NOMO-1 treated with dmso at 0.1 percent for 144 hours (cell line): ENCODE results near the gene GLIS1.

Source experiments
- DNase-seq: peaks from one replicate; lab custom pipeline; 2025; ENCODE audit not compliant: unreplicated experiment; lab: John Stamatoyannopoulos, UW

GLIS1 gene

DNA sequence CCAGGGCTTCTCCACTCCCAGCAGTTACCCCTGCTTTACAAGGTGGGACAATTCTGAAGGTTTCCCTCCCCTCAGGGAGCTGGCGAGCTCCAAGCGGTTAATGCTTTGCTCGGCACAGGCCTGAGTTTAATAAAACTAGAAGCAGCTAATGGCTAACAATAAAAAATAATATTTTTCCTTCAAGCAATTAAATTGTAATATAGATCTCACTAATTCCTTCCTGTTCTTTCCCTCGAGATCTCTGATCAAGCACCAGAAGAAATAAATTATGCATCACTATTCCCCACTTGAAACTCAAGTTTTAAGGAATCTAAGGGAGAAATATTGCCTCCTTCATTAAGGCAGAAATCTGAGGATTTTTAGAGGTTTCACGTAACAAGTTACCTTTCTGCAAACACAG, 42.9 kb downstream of the GLIS1 start:
- no peak for DNase-seq

DNA sequence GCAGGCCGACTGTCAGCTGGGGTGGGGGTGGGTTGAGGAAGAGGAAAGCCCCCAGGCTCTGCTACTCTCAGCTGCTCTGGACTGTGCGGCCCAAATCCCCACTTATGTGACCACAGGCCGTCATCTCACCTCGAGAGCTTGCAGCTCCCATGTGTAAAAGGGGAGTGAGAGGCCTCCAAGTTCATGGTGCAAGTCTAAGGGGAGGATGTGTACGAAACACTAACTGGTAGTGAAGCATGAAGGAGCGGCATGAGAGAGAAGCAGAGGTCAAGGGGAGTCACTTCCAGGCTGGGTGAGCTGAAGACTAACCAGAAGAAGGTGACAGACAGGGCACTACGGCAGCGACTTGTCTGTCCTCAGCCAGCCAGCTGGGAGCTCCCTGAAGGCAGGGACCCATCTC, 43.8 kb downstream of the GLIS1 start:
- DNase-seq, result no peak

DNA sequence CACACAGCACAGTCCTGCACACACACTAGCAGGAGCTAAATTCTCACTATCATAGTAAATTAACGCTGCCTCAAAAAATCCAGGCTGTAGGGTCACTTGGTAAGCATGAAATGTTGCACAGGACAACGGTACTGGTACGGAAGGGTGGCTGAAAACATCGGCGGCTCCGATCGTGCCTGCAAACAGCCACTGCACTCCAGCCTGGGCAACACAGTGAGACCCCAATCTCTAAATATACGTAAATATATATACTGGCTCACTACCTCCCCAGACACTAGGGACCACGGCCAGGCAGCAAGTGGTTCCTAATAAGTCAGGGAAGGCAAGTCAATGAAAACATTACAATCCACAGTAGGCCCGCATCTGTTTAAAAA, 44.3 kb downstream of the GLIS1 start:
- DNase-seq, result no peak

DNA sequence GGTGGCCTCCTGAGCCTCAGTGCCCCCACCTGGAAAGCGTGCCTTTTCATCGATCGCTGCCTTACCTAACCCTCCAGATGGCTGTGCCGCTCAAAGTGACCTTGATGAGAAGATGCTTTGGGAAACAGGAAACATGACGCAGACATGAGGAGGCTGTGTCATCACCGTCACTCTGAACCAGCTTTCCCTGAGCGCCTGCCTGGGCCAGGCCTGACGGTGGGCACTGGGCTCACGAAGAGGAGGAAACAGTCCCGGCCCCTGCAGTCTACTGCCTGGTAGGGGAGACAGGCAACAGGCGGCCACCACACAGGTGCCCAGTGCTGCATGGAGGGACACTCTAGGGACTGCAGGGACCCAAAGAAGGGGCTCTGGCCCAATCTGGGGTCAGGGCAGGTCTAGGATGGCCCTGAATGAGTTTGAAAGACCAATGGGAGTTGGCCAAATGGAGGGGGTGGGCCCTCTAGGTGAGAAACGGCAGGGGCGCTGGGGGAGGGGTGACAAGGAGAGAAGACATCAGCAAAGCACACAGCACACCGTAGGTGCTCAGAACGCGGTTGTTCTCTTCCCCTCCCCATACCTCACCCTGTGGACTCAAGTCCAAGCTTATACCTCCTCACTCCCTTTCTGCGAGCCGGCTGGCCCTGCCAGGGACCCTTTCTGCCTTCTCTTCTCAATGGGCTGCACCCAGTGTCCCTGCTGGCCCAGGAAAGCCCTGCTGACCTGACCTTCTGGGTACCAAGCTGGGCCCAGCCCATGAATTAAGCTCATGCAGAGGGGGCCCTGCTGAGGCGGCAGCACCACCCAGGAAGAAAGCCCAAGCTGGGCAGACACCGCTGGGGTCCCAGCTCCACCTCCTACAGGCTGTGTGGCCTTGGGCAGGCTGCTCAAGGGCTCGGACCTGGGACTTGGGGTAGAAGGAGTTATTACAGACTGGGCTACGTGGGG, 44.9 kb downstream of the GLIS1 start:
- DNase-seq, result no peak

DNA sequence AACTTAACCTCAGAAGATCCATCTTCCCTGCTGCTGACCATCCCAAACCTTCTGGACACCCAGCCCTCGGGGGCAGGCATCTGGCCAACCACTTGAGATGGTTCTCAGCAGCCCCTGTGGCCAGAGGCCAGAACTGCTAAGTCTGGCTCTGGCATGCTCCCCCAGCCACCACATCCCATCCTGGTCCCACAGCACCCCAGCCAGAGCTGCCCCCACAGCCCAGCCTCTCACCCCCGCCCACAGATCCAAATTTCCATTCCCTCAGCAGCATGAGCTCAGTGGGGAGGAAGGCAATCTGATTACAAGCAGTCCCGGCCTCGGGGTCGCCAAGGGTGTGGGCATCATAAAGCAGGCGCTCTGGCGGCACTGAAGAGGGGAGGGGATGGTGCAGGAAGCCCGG, 45.6 kb downstream of the GLIS1 start:
- no peak for DNase-seq

DNA sequence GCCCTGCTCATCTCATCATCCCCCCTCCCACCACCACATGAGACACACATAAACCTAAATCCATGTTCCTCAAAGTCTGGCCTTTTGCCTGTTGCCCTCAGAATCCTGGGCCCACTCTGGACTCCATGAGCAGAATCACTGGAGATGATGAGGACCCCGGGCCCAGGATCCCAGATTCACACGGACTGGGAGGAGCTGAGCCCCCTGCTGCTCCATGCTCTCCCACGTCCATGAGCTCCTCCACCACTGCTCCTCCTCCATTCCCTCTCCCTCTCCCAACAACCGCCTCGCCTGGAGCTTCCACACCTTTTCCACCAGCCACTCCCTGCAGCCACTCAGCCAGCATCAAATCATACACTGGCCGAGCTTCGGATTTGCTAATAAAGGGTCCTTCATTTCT, 47.6 kb downstream of the GLIS1 start:
- DNase-seq, result no peak

DNA sequence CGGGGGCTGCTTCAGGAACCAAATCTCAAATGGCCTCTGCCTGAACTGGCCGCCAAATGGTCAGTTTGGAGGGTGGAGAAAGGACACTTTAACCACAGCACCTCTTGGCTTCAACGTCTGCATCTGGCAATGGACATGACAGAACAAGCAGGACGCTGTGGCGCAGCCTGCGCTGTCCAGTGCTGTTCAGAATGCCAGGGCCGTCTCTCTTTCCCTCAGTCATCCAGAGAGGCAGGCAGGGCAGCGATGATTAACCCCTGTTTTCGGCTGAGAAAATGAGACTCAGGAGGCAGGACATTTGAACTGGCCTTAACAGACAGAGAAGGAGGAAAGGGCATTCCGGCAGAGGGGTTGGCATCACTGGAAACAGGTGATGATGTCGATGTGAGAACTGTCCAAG, 48.6 kb downstream of the GLIS1 start:
- DNase-seq, result no peak

DNA sequence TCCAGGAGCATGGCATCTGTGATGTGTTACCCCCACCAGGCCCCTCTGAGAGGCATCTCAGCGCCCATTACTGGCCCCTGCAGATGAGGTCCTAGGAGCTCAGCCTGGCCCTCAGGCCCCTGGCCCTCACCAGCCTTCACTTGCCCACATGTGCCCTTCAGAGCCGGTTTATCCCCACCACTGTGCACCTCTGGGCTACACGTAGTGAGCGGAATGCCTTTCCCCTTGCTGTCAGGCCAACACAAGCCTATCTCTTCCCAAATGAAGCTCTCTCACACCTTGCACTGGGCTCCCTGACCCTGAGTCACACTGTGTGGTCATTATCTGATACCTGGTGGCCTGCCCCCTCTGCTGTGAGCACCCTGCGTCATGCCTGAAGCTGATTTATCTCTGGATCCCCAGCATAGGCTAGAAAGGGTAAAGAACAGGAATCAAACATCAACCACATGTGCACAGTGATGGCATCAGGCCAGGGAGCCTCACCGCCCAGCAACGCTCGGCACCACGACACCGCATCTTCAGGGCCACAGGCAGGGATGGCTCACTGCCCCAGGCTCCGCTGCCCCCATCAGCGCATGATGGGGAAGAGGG, 49.1 kb downstream of the GLIS1 start:
- no peak for DNase-seq

DNA sequence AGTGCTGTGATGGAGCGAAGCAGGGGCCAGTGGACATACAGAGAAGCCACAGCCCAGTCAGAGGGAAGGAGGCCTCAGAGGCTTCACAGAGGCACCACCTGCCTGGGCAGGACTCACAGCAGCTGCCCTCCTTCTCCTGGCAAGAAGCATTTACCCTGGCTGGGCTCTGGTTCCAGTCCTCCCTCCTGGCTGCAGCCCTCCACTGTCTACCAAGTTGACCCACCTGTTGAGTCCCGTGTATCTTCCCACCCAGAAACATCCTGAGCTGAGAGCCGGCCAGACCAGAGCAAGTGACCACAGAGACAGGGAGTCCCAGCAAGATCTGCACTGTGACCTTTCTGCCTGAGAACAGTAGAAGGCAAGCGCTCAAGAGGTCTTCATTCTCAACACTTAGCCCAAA, 49.7 kb downstream of the GLIS1 start:
- DNase-seq, result no peak

DNA sequence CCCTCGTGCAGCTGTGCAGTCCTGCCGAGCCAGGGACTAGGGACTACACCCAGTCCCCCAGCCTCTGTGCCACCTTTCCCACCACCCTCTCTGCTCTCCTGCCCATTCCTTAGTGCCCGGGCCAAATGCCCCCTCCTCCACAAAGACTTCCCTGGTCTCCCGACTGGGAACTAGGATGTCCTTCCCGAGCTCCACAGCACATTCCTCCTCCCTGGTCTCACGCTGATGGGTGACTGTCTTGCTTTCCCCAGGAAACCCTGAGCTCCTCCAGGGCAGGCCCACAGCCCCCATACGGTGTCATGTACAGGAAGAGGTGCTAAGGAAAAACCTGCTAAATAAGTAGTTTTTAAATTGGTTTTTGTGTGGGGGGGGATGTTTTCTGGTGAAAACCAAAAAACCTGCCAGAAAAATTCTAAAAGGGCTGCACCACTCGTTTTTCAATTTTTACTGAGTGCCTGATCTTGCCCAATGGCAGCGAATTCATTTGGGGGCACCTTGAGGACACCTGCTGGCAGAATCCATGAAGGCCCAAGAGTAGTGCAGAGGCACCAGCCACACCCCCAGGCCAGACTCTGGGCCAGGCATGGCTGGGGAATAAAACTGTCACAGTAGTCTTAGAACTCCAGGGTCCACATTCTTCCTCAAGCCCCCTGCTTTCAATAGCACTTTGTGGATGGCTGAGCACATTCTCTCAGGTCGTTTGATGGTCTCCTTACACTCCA, 50.4 kb downstream of the GLIS1 start:
- no peak for DNase-seq

DNA sequence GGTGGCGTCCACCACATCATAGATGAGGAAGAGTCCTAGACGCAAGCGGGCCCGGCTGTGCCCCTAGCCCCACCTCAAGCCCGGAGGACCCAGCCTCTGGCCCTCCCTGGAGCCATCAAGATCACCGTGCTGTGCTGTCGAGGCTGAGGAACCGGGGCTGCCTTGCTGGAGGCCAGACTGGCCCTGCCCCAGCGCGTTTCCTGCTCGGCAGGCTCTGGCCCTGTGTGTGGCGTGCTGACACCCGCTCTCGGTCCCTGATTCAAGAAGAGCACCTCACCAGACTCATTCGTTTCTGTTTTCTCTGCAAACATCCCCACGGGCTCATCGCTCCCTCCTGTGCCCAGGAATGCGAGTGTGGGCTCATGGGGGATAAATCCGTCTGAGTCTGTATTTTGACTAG, 51.1 kb downstream of the GLIS1 start:
- DNase-seq, result no peak

DNA sequence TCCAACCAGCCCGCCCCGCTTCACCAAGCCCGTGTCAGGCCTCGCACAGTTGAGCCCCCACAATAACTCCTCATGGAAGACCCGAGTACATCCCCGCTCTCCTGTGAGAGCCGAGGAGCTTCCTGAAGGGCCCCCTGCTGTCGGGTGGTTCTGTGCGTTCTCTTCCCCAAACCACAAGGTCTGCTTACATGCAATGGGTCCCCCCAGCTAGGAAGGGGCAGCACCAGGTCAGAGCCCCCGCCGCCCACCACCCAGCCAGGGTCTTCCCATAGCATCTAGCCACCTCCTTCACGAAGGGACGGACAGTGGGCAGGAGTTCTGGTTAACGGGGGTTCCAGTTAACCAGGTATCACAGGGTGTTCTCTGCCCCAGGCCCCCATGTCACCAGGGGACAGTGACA, 51.5 kb downstream of the GLIS1 start:
- no peak for DNase-seq

DNA sequence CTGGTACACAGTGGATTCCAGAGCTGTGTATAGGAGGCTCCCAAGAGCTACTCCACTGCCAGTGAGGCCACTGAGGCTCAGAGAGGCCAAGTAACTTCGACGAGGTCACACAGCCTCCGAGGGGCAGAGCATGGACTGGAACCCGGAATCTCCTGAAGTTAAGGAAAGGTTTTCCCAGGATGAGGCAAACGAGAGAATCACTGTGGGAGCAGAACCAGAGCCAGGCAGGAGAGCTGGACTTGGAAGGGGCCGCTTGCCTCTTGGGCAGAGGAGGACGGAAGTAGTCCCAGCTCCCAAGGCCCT, 52.0 kb downstream of the GLIS1 start:
- no peak for DNase-seq

DNA sequence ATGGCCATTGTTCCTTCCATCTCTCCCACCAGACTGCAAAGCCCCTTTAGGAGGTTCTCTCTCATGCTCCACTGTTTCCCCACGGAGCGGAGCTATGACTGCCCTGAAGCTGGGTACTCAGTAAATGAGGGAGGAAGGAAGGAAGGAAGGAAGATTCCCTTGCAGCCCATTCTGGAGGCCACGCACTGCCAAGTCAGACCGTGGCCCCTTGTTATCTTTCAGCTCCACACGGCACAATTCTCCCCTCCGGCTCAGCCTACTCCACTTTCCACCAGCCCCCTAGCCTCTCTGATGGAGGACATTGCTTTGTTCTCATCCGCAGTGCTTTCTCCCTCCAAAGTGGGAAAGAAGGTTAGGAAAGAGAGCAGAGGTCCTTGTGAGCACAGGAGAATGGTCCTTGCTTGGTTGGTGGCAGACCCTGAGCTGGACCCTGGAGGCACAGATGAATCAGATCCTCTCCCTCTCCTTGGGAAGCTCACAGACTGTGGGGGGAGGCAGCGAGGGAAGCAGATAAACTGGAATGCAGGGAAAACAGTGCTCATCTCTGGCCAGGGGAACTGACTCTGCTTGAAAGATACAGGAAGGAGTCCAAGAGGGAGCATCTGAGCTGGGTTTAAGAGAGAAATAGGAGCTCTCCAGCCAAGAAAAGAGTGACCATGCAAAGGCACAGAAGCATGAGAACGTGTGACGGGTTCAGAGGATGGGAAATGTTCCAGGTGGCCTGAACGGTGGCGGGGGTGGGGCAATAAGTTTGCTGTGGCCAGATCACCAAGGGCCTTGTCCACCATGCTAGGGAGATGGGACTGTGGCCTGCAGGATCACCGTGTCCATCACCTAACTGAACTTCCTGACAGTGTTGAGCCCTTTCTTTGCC, 52.6 kb downstream of the GLIS1 start:
- DNase-seq, result no peak

DNA sequence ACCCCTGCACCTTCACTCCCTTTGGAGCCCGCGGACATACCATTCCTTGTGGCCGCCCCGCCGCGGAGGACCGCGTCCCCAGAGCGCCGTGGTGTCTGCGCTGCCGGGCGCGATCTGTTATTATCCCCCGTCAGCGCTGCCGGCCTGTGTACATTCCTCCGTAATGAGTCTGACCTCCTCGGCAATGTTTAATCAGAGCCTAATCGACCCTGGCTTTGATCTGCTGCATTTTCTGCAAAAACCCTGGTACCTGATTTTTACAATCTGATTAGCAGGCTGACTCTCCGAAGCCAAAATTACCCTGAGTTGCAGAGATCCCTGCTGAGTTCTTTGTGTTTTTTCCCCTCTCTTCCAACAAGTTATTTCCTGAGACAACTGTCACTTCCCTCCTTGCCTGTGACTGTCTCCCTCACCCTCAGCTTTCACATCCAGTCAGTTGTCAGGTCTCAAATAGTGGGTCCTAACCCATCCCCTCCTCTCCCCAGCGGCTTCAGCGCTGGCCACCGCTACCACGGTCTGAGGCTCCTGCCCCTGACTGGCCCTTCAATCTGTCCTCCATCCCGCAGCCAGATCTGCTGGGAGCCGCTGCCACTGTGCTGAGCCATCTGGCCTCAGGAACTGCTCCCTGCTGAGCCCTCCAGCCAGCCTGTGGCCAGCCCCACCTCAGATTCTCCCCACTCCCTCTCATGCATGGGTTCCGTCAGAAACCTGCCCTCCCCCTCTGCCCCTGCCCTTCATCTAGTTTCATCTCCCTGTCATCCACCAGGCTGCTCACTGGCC, 53.5 kb downstream of the GLIS1 start:
- DNase-seq, result no peak

DNA sequence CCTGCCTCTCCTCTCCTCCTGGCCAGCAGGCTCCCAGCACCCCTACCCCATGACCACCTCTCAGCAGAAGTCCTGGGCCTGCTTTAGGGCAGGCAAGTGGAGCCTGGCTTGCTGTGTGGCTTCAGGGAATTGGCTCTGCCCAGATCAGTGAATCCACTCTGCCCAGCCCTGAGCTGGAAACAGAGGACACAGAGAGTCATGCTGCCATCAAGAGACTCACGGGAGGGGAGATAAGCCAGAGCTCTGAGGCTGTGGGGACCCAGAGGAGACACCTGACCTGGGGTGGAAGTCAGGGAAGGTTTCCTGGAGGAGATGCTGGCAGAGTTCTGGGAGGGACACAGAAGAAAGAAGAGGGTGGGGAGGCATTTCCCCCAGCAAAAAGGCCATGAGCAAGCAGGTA, 54.2 kb downstream of the GLIS1 start:
- DNase-seq, result no peak

DNA sequence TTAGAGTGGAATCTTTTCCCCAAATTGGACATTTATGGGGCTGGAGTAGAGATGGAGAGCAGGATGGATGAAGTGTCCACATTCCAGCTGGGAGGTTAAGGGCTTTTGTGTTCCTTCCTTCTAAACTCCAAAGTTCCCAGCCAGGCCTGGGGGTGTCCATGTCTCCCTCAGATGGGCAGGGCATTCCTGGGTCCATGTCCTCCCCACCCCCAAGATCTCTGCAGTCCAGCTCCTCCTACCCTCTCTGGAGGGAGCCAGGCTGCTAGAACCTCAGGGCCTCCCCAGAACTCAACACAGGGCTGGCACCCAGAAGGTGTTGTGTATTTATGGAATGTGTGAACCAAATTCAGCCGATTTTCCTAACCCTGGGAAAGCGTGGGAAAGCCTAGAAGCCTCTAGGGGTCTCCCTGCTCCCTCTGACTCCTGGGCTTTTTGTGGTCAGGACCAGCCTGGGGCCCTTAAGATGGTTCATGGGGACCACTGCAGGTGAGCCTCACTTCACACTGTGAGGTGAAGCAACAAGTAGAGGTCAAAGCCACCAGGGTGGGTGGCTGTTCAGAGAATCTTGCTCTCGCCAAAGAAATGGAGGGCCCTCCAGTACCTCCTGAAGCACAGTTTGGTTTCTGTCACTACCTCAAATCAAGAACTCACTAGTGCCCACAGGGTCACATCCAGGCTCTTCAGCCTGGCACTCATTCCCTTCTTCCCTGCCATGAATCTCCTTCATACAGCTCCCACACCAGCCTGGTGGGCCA, 54.8 kb downstream of the GLIS1 start:
- DNase-seq, result no peak

DNA sequence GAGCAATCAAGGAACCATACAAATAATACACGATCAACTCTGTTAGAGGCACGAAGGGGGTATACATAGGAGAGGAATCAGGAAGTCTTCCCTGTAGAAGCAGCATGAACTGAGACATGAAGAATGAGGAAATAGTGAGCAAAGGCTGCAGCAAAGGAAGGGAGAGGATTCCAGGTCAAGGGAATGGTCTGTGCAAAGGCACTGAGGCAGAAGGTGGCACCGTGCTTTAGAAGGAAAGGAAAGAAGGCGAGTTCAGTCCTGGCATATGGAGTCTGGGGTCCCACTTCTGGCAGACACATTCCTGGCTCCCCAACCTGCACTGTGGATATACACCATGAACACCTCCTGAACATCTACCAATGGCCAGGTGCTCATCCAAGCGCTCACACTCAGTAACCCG, 56.1 kb downstream of the GLIS1 start:
- no peak for DNase-seq

DNA sequence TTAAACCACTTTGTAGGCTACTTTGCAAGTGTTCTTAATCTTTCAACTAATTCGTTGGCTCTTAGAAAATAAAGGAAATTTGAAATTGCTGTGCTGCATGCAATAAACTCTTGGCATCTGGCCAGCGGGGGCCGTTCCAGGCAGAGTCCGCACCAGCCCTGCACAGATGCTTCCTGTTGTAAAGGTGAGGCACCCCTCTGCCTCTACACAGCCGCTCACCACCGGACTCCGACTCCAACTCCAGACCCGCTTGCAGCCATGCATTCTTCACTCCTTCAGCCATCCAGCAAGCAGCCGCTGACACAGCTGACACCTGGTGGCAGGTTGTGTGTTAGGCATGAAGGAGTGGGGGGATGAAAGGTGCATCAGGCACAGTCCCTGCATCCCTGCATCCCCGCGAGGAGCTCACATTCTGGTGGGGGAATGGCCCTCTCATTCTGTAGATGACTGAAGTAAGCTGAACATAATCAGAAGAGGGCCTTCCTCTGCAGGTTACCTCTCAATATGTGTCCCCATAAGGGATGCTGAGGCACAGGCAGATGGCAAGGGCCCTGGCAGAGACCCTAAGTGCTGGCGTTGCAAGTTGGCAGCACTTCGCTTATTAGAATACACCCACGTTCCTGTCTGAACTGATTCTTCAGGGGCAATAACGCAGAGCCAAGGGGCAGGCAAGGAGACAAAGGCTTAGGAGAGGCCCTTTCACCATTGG, 56.8 kb downstream of the GLIS1 start:
- DNase-seq, result no peak
